GM21360 (cell line): ENCODE measurements around the gene SNAPIN.
"Not testable (repeated sequence)": the region's sequence is repeated elsewhere in the genome, so short reads cannot be mapped to it uniquely, and the experiment has no call there.

Source experiments
- ATAC-seq: cut with Tn5 transposase; IDR thresholded peaks from one replicate; pipeline ENCODE4 v1.9.1; 2021; ENCODE audit warnings: mild to moderate bottlenecking, moderate library complexity; ENCODE audit not compliant: unreplicated experiment

The SNAPIN gene

DNA sequence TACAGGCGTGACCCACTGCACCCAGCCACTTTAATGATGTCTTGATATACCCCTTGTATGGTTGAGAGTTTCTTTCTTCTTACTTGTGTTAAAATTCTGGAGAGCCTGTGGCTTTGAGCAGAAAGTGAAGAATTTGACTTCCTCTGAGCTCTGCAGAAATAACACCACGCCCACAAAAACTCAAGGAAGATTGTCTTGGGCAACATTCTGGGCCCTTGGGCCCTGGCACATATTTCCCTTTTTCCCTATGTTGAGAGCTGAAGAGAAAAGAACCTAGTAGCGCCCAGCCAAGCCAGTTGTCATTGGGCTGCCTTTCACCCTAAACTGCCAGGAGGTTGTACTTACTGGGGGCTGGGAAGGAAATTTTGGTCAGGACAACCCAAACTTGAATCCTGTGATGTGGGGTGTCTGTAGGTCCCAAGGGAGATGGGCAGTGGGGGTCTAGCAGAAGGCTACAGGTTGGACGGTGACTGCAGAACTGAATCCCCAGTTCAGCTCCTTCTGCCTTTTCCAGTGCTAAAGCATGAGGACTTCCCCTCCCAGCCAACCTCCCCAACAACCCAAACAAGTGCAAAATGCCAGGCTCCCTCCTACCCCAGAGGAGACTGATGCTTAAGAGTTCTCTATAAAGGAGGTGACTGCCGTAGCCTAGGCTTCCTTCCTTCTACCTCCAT, 11.7 kb upstream of the SNAPIN start:
- no peak for ATAC-seq

DNA sequence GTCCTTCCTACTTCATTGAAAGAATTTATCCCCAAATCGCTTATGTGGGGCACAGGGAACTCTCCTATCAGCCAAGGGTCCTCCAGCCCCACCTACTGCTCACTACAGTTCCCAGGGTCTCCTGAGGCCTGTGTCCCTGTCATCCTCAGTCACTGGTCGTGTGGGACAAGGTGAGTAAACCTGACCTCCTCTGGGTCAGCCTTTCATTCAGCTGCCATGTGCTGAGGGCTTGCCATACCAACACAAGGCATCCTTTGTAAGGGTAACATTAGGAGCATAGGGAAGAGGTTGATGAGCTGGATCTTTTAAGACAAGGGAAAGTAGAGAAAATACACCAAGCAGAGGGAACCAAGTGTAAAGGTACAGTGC, 11.2 kb upstream of the SNAPIN start:
- ATAC-seq = no peak

DNA sequence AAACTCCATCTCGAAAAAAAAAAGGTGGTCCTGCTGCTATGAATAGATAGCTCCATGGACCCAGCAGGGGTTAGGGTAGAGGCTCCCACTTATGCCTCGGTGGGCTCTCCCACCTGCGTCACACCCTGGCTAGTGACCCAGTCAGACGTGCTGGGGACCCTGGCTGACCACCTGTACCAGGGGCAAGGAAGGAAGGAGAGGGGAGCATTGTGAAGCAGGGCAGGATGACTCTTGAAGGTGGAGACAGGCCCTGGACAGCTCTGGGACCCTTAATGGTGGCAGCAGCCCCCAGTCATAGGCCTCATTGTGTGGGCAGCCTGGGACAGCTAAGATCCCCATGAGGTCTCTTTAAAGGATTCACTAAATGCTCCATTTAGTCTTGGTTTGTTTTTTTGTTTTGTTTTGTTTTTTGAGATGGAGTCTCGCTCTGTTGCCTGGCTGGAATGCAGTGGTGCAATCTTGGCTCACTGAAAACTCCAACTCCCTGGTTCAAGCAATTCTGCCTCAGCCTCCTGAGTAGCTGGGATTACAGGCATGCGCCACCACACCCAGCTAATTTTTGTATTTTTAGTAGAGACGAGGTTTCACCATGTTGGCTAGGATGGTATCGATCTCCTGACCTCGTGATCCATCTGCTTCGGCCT, 10.4 kb upstream of the SNAPIN start:
- ATAC-seq = no peak

DNA sequence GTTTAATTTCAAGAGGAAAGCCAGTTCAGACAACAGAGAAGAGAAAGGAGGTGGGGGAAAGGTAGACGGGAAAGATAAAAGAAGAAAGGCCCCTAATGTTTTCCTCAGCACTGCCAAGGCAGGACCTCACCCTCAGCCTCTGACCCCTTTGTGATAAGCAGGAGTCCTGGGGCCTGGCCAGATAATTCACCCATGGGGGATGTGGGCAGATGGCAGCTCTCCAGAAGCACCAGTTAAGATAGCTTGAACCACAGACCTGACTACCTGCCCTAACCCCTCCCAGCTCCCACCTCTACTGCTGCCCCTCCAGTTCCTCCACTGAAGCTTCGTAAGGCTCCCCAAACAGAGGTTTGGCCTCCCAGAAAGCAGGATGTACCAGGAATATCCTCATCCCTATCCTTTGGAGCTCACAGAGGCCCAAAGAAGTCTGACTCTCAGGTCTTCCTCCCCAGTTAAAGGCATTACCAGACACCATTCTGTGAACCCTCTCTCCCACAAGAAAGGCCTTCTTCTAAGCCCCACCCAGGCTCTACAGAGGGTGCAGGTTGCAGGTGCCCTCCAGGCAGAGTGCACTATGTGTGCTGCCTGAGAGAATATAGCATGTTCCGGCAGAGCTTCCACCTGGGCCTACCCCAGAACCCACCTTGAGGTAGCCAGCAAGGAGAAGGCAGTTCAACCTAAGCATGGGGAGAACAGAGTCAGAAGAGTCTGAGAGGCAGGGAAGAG, 9.2 kb upstream of the SNAPIN start:
- no peak for ATAC-seq

DNA sequence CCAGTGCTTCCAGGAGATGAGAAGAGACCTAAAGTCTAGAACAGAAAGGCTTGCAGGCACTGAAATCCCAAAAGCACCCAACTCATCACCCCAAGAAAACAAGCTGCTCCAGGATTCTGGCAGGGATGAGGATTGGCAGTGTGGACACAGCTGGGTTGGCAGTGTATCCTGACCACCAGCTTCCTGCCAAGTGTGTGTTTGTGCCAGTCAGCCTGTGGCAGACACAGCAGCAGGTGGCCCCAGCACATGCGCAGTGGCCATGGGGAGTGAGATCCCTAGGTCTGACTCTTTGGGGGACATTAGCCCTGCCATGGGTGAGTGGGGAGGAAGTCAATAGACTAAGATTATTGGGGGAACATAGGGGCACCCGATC, 8.7 kb upstream of the SNAPIN start:
- ATAC-seq = no peak

DNA sequence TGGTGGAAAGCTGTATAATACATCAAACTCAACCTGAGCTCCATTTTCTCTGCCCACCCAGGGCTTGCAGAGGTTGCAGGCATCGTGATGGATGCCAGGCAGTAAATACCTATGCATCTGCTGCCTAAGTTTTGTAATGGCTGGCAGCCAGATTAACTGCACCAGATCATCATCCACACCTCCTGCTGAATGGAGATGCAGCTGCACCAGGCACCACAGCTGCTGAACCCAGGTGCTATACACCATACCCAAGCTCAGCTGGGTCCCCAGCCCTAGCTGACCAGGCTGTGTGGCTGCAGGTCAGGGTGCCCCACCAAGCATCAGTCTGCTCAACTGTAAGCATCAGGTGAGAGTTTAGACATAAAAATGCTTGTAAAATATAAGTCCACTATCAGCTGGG, 6.7 kb upstream of the SNAPIN start:
- ATAC-seq = no peak

DNA sequence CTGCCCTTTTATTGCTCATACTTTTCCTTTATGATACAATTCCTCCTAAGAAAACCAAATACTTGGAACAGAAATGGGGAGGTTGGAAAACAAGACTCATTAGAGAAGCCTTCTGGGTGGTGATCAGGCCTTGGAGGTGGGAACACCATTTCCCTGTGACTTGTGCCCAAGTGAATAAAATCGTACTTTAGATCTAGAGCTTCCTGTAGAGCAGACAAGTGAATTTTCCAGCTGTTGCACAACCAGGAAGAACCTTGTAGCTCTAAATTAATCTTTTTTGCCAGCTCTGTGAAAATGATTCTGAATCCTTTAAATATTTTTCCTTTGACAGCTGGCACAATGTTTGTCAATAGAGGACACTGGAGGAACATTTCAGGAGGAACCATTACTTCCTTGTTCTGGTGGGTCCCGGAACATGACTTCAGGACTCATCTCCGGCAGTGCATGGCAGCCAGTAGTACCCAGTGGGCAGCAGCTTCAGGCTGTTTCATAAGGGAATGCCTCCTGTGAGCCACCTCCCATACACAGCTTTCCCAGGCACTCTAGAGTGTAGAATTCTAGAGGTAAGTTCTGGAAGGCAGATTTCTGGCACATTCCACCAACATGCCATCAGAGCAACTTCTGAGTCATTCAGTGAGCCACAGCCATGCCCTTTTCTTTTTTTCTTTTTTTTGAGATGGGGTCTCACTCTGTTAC, 5.5 kb upstream of the SNAPIN start:
- no peak for ATAC-seq

DNA sequence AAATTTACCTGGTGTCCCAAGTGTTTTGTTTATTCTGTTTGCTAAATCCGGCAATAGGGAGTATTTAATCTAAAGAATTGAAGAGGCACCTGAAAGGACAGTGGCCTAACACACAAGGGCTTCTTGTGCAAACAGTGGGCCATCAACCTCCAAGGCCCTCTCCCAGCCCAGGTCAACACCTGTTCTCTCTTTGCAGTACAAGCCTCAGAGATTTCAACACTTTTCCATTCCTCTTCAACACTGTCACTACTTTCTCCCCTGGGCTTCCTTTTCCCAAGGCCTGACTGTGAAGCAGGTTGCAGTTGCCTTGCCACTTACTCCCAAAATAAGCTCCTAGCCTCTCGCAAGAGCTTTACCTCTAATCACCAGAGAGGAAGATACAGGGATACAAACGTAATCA, 3.2 kb upstream of the SNAPIN start:
- ATAC-seq = no peak

DNA sequence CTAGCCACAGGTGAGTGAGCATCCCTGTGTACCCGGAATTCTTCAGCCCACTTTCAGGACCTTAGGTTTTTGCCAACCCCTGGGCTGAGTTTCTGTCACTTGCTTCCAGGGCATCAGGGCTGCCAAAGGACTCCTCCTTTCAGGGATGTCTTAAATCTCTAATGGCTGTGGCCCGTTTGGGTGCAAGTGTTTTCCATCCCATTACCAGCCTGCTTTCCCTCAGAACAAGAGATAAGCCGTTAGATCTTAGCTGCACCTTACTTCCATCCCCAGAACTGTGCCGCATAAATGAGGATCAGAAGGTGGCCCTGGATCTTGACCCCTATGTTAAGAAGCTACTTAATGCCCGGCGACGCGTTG, 652 bp downstream of the SNAPIN start:
- ATAC-seq = no peak

DNA sequence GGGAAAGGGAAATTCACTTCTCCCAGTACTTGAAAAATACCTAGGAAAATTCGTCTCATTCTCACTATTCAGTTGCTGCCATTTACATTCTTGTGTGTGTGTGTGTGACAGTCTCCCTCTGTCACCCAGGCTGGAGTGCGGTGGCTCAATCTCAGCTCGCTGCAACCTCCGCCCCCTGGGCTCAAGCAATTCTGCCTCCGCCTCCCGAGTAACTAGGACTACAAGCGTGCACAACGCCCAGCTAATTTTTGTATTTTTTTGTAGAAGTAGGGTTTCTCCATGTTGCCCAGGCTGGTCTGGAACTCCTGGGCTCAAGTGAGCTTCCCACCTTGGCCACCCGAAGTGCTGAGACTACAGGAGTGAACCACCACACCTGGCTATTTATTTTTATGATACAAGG, 1.2 kb downstream of the SNAPIN start:
- no peak for ATAC-seq

DNA sequence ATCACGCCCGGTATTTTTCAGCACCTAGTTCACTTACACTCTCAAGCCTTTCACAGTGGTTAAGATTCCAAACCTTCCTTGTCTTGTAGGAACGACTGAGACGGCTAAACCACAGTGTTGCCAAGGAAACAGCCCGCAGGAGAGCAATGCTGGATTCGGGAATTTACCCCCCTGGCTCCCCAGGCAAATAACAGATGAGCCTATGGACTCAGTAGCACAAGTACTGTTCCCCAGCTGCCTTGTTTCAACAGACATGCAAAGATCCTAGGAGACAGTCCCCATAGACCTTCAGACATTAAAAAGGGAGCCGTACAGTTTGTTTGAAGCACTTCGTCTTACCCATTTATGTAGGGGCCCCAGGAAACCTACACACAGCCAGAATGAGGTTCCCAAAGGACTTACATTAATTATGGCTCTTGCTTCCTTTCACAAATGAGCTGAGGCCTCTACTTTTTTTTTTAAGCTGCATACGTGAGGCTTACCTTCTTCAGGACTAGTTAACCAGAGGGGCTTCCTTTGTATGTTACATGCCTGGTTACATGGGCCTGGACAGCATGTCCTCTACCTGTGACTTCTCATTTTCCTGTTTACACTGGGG, 2.7 kb downstream of the SNAPIN start:
- ATAC-seq = no peak

DNA sequence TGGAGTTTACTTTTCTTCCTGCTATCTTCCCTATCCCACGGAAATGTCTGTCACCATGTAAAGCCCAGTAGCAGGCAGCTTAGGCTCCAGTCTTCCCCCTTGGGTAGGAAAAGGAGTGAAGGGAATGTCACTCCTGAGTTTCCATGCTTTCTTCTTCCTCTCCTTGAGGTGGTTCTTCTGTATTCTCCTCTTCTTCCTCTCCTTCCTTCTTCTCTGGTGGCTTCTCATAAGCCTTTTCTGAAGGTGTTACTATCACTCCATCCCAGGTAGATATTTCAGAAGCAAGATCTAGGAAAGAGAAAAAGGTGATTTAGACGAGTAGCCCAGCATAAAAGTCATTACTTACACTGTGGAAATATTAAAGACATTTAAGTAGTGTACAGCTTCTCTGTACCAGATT, 3.8 kb downstream of the SNAPIN start:
- no peak for ATAC-seq

DNA sequence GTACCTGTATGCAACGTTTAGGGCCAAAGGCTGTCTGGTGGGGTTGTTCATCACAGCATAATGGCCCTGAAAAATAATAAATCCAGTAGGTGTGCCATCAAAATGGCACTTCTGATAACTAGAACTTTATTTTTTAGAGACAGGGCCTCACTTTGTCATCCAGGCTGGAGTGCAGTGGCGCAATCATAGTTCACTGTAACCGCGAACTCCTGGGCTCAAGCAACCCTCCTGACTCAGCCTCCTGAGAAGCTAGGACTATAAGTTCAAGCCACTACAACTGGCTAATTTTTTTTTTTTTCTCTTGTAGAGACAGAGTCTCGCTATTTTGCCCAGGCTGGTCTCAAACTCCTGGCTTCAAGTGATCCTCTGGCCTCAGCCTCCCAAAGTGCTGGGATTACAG, 4.7 kb downstream of the SNAPIN start:
- ATAC-seq = no peak

DNA sequence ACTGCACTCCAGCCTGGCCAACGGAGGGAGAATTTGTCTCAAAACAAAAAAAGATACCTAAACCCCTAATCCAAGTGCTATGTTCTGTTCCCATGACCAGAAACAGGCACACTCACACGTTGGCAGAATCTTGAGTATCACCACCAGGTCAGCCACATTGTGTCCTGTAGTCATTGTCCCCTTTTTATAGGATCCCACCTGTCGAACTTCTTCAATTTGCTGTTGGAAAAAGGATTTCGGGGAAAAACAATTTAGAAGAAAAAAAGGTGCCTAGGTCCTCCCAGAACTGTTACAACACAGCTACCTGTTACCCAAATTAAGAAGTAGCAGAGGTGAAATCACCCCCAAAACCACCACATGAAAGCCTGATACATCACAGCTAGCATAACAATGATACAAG, 8.9 kb downstream of the SNAPIN start:
- ATAC-seq = no peak

DNA sequence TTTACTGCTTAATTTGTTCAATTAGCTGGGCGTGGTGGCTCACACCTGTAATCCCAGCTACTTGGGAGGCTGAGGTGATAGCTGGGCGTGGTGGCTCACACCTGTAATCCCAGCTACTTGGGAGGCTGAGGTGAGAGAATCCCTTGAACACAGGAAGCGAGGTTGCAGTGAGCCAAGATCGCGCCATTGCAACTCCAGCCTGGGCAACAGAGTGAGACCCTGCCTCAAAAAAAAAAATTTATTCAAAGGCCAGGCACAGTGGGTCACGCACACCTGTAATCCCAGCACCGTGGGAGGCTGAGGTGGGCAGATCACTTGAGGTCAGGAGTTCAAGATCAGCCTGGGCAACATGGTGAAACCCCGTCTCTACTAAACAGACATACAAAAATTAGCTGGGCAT, 10.2 kb downstream of the SNAPIN start:
- not testable (repeated sequence) for ATAC-seq

DNA sequence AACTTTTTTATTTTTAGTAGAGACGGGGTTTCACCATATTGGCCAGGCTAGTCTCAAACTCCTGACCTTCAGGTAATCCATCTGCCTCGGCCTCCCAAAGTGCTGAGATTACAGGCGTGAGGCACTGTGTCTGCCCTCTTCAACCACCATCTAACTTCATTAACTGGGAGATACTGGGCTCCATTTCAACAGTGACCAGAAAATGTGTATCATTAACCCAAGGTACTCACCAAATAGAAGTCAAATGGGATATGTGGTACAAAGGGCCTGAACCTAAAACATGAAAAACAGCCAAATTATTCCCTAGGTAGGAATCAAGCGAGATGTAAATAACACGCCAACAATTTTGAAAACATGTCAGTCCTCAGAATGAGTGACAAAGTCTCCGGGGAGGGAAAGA, 11.1 kb downstream of the SNAPIN start:
- no peak for ATAC-seq

DNA sequence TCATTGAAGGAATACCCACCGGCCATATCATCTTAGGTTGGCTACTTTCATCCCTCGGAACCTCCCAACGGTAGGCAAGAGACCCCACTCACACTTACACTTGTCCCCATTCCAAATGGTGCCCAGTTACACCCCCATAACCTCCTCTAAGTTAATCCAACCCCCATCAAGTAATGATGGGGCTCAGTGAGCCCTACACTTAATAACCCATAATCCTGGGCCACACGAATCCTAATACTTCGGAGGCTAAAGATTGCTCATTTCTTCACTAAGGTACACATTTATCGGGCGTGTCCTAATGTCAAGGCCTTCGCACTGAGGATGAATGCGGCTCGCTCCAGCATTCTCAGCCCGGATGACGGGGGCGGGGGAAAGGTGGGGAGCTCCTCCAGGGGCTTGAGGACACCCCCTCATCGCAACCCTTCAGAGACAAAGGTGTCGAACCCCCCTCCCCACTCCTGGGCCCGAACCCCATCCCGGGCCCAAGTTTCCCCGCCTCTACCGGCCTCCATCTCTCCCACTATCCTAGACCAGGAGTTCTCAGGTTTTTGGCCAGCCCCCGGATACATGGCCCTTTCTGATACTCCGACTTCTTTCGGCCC, 11.9 kb downstream of the SNAPIN start:
- peak; percentile 1 for ATAC-seq

DNA sequence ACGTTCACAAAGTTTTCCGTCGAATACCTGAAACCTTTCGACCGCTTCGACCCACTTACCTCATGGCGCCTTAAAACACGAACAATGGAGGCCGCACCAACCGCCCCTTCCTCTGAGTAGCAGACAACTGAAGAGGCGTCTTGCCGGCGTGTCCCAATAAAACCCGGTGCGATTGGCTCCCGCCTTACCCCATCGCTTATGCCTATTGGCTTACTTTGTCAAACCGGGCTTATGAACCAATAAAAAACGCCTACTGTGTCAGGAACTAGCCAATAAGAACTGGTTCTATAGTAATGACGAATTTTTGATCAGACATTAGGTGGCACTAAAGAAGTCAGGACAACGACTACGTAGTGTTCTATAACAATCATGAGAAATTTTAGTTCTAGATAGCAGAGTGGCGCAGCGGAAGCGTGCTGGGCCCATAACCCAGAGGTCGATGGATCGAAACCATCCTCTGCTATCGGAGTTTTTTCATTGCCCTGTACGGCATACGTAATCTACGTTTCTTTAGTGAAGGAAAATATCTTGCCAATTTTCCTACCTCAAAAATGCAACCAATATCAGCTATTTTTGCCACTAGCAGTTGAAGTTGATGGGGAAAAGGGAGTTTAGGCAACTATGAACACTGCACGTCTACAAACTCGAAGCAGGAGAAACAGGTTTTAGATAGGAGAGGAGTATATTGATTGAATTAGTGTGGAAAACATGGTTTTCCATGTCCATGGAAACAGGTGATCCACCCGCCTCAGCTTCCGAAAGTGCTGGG, 12.5 kb downstream of the SNAPIN start, which contains the start of gene ILF2:
Gene ILF2, minus strand, starts transcription at position 135 of the 769 bp plus-strand sequence. Its CDS starts 71 bp downstream, at position 64.
- peak; percentile 92 for ATAC-seq

DNA sequence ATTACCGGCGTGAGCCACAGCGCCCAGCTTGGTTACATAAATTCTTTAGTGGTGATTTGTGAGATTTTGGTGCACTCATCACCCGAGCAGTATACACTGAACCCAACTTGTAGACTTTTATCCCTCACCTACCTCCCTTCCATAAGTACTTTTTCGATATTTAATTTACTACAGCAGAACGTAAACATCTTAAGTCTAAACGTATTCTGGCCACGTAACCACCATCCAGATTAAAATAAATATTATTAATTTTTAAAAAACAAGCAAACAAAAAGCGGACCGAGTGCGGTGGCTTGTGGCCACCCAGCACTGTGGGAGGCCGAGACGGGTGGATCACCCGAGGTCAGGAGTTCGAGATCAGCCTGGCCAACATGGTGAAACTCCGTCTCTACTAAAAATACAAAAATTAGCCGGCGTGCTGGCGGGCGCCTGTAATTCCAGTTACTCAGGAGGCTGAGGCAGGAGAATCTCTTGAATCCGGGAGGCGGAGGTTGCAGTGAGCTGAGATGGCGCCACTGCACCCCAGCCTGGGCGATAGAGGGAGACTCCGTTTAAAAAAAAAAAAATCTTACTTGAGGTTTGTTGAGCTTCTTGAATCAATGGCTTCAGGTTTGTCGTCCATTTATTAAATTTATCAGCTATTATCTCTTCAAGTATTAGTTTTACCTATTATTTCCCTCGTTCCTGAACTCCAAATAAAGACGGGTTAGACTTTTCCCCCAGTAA, 13.3 kb downstream of the SNAPIN start:
- peak; percentile 15 for ATAC-seq

DNA sequence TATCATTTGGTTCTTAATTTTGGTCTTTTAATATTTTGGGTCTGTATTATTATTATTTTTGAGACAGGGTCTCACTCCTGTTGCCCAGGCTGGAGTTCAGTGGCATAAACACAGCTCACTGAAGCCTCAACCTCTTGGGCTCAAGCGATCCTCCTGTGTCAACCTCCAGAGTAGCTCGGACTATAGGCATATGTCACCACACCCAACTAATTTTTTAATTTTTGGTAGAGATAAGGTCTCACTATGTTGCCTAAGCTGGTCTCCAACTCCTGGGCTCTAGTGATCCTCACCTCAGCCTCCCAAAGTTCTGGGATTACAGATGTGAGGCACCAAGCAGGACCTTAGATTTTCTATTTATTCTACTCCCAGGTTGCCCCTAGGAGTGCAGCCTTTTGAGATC, 15.0 kb downstream of the SNAPIN start:
- no peak for ATAC-seq
